DND-41 (cell line): Measurements from ENCODE around the gene PLPP1.

Experiments
- ATAC-seq: fragments of 200-7000 bp; cut with Tn5 transposase; 3 replicates; pipeline ENCODE4 v1.9.1; 2021; ENCODE audit warnings: low read depth; ENCODE audit not compliant: insufficient read depth
- DNase-seq: peaks from one replicate; pipeline ENCODE4 v3.0.0-alpha.2; 2020
- H2AFZ ChIP-seq: 2 replicates; pipeline ENCODE4 v1.6.0; 2012; ENCODE audit warnings: low read depth, low read length
- H3K27ac ChIP-seq: 2 replicates; pipeline ENCODE4 v1.5.1; 2012; ENCODE audit warnings: low read length, inconsistent platforms
- H3K27me3 ChIP-seq: fragments of 200-600 bp; sonication (generic); 2 replicates; pipeline ENCODE4 v1.6.0; 2012; ENCODE audit warnings: low read length, mild to moderate bottlenecking, inconsistent platforms; ENCODE audit not compliant: insufficient read depth, poor library complexity
- H3K36me3 ChIP-seq: 2 replicates; pipeline ENCODE4 v1.5.1; 2012; ENCODE audit warnings: low read length, inconsistent platforms; ENCODE audit not compliant: insufficient read depth
- H3K4me1 ChIP-seq: 2 replicates; pipeline ENCODE4 v1.5.1; 2012; ENCODE audit warnings: mild to moderate bottlenecking, low read length; ENCODE audit not compliant: insufficient read depth
- H3K4me2 ChIP-seq: 2 replicates; pipeline ENCODE4 v1.6.0; 2012; ENCODE audit warnings: mild to moderate bottlenecking, moderate library complexity, low read length, inconsistent platforms; ENCODE audit not compliant: insufficient read depth
- H3K4me3 ChIP-seq, 2 experiments: fragments of 200-600 bp in 1 of 2; shearing (Covaris generic) in 1 of 2; 2 replicates each; pipeline ENCODE4 v1.5.1; 2012 to 2016; ENCODE audit warnings: inconsistent platforms in 2 of 2, low read length in 2 of 2, mild to moderate bottlenecking in 2 of 2, low read depth in 1 of 2, moderate library complexity in 1 of 2
- H3K79me2 ChIP-seq: 2 replicates; pipeline ENCODE4 v1.6.0; 2012; ENCODE audit warnings: low read length, inconsistent platforms; ENCODE audit not compliant: insufficient read depth
- H3K9ac ChIP-seq: 2 replicates; pipeline ENCODE4 v1.6.0; 2012; ENCODE audit warnings: low read depth, mild to moderate bottlenecking, inconsistent platforms, low read length, moderate library complexity
- H3K9me3 ChIP-seq: 2 replicates; pipeline ENCODE4 v1.5.1; 2012; ENCODE audit warnings: low read length, moderate library complexity, mild to moderate bottlenecking, inconsistent platforms; ENCODE audit not compliant: insufficient read depth, severe bottlenecking
- H4K20me1 ChIP-seq: 2 replicates; pipeline ENCODE4 v1.6.0; 2012; ENCODE audit warnings: low read length; ENCODE audit not compliant: insufficient read depth
- EZH2 ChIP-seq: IDR thresholded peaks from 3 replicates; pipeline ENCODE4 v1.6.1; 2012; ENCODE audit warnings: borderline replicate concordance, low read depth, mild to moderate bottlenecking, moderate library complexity, low read length, inconsistent platforms; ENCODE audit not compliant: severe bottlenecking
- TF ChIP-seq, protein P1 (sequence below): IDR thresholded peaks from 2 replicates; pipeline ENCODE4 v1.5.1; 2012; ENCODE audit warnings: borderline replicate concordance, low read length, moderate library complexity, mild to moderate bottlenecking; ENCODE audit not compliant: poor library complexity, severe bottlenecking; ENCODE audit errors: extremely low read depth

The PLPP1 gene

DNA sequence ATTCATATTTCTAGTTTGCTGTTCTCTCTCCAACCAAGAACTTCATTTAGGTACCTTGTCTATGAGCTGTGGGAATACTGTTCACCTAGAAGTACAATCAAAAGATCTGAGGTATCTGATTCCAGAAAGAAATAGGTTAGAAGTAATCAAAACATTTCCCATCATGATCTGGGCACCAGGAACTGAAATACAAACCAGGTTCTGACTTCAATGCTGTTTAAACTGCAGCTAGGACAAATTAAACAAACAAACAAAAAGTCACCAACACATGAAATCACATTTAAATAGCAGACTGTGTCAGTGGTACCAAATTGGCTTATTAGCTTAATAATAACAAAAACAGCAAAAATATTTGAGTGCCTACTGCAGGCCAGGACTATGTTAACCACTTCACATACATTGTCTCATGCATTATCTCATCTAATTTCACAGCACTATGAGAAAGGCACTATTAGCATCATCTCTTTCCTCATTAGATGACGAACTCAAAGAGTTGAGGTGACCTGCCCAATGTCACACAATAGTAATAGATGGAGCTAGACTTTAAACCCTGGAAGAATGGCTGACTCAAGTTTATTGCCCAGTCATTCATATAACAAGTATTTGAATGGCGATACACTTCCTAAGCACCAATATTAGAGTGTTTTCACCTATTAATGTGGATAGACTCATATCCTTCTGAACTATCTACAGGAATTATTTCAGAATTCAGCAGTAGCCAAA is 14.5 kb downstream of the PLPP1 start:
- Histone ChIP-seq H3K4me1 (no peaks in the 10 kb centered on the region), H3K27me3 (no peaks in the 10 kb centered on the region), H3K4me3 (no peak overlapping the region), H3K9me3 (no peaks in the 10 kb centered on the region), H3K27ac (no peak overlapping the region), H3K79me2 (peaks cover 62% of the 10 kb centered on the region), H3K36me3 (no peaks in the 10 kb centered on the region), H2AFZ (no peak overlapping the region), H3K4me2 (no peak overlapping the region), H4K20me1 (peaks cover 9% of the 10 kb centered on the region; the same call in 1 of the 2 replicates), H3K9ac (no peak overlapping the region)
- ATAC-seq (no peak), DNase-seq (no peak)
- TF ChIP-seq, protein P1, sequence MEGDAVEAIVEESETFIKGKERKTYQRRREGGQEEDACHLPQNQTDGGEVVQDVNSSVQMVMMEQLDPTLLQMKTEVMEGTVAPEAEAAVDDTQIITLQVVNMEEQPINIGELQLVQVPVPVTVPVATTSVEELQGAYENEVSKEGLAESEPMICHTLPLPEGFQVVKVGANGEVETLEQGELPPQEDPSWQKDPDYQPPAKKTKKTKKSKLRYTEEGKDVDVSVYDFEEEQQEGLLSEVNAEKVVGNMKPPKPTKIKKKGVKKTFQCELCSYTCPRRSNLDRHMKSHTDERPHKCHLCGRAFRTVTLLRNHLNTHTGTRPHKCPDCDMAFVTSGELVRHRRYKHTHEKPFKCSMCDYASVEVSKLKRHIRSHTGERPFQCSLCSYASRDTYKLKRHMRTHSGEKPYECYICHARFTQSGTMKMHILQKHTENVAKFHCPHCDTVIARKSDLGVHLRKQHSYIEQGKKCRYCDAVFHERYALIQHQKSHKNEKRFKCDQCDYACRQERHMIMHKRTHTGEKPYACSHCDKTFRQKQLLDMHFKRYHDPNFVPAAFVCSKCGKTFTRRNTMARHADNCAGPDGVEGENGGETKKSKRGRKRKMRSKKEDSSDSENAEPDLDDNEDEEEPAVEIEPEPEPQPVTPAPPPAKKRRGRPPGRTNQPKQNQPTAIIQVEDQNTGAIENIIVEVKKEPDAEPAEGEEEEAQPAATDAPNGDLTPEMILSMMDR = no peak
- TF ChIP-seq EZH2 = no peak

- Histone ChIP-seq H3K79me2 (peaks cover 68% of the 10 kb centered on the region), H3K27ac (no peak overlapping the region), H4K20me1 (peaks cover 9% of the 10 kb centered on the region; the same call in 1 of the 2 replicates), H3K4me1 (no peaks in the 10 kb centered on the region), H2AFZ (no peak overlapping the region), H3K4me2 (no peak overlapping the region), H3K27me3 (no peaks in the 10 kb centered on the region), H3K36me3 (no peaks in the 10 kb centered on the region), H3K4me3 (no peak overlapping the region), H3K9me3 (no peaks in the 10 kb centered on the region), H3K9ac (no peak overlapping the region)
- no peak for TF ChIP-seq EZH2
- no peak for ATAC-seq
- DNase-seq = no peak
Observed at GRCh38 chr5:55518831-55519390, 15.9 kb downstream of the PLPP1 start.

DNA sequence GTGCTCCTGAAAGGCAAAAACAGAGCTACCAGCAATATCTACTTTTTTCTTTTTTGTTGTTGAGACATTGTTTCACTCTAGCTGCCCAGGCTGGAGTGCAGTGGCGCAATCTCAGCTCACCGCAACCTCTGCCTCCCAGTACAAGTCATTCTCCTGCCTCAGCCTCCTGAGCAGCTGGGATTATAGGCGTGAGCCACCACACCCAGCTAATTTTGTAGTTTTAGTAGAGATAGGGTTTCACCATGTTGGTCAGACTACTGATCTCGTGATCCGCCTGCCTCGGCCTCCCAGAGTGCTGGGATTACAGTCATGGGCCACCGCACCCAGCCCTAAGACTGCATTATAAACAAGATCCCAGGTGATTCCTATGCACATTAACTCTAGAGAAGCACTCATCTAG is 17.0 kb downstream of the PLPP1 start:
- no peak for ATAC-seq
- TF ChIP-seq, protein P1 = no peak
- no peak for TF ChIP-seq EZH2
- DNase-seq = no peak
- no peak overlapping the region for H3K9ac ChIP-seq
- H3K27me3 ChIP-seq = no peaks in the 10 kb centered on the region
- H2AFZ ChIP-seq = no peak overlapping the region
- H3K36me3 ChIP-seq = no peaks in the 10 kb centered on the region
- peaks cover 68% of the 10 kb centered on the region for H3K79me2 ChIP-seq
- no peak overlapping the region for H3K4me2 ChIP-seq
- peaks cover 9% of the 10 kb centered on the region; the same call in 1 of the 2 replicates for H4K20me1 ChIP-seq
- H3K27ac ChIP-seq = no peak overlapping the region
- no peaks in the 10 kb centered on the region for H3K4me1 ChIP-seq
- H3K9me3 ChIP-seq = no peaks in the 10 kb centered on the region
- H3K4me3 ChIP-seq = no peak overlapping the region

GRCh38 chr5:55511010-55511409 is 23.8 kb downstream of the PLPP1 start:
- no peak for DNase-seq
- H4K20me1 ChIP-seq = peaks cover 5% of the 10 kb centered on the region; the same call in 1 of the 2 replicates
- H3K9ac ChIP-seq = no peak overlapping the region
- H3K27me3 ChIP-seq = no peaks in the 10 kb centered on the region
- ATAC-seq = no peak
- H3K36me3 ChIP-seq = no peaks in the 10 kb centered on the region
- no peak overlapping the region for H3K4me3 ChIP-seq
- no peaks in the 10 kb centered on the region for H3K9me3 ChIP-seq
- peaks cover 65% of the 10 kb centered on the region for H3K79me2 ChIP-seq
- no peak overlapping the region for H2AFZ ChIP-seq
- H3K4me1 ChIP-seq = no peaks in the 10 kb centered on the region
- H3K27ac ChIP-seq = no peak overlapping the region
- TF ChIP-seq, protein P1 = no peak
- TF ChIP-seq EZH2 = no peak
- H3K4me2 ChIP-seq = no peak overlapping the region
